HG02798 (cell line): Measurements from ENCODE around the gene FGF14.

Source experiments
- ATAC-seq: cut with Tn5 transposase; IDR thresholded peaks from one replicate; pipeline ENCODE4 v1.9.1; 2021; ENCODE audit warnings: mild to moderate bottlenecking; ENCODE audit not compliant: unreplicated experiment, poor library complexity

Gene FGF14

GRCh38 chr13:102208347-102208746 lies 193.5 kb downstream of the FGF14 start:
- no peak for ATAC-seq

GRCh38 chr13:102207680-102208342 lies 194.0 kb downstream of the FGF14 start:
- no peak for ATAC-seq

- no peak for ATAC-seq
These were observed 198.1 kb downstream of the FGF14 start for GRCh38 chr13:102203718-102204117.

DNA sequence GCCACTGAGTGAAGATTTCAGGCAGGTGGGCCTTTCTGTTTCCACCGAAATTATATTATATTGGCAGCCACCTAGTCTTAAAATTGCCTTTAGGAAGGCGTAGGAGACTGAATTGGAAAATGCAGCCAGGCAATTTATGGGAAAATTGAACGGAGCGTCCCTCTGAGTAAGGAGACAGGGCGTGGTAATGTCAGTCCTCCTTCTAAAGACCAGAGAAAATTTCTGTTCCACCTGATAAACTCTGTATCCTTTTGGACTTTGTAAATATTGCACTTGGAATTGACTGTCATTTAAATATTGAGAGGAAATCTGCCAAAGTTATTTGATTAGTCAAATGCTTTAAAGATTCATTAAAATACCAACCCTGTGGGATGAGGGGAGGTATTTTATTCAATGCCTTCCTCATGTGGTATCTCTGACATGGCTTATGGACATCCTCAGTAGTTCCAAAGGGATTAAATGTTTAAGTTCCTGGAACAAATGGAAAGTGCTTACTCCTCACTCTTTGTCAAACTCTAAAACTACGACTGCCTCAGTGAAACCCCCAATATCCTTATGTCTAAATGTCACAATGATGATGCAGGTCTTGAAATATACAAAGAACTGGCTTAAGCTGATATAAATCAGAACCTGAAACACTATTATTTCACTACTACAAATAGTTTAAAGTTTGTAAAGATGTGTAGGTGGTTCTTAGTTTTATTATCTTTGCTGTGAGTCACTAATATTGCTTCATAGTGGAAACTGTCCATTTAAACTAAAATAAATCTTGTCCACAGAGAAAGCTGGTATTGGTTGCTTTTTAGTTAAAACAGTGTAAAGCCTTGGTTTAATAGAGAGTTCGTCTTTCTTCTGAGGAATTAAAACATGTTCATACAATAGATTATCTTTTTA lies 203.2 kb downstream of the FGF14 start:
- no peak for ATAC-seq

DNA sequence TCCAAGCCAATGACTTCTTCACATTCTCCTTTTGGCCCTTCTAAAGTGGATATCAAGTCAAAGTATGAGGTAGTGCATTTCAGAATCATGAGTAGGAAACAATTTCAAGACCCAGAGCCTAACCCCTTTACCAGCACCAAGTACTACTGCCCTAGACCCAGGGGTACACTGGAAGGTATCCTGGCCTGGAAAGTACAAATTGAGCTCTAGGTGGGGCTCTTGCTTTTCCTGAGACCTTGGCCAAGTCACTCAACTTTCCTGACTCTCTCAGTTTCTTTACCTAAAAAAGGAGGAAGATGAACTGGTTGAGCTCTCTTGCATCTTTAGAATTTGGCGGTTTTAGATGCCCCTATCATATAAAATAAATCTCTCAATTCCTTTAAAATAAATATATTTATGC lies 204.7 kb downstream of the FGF14 start:
- no peak for ATAC-seq

DNA sequence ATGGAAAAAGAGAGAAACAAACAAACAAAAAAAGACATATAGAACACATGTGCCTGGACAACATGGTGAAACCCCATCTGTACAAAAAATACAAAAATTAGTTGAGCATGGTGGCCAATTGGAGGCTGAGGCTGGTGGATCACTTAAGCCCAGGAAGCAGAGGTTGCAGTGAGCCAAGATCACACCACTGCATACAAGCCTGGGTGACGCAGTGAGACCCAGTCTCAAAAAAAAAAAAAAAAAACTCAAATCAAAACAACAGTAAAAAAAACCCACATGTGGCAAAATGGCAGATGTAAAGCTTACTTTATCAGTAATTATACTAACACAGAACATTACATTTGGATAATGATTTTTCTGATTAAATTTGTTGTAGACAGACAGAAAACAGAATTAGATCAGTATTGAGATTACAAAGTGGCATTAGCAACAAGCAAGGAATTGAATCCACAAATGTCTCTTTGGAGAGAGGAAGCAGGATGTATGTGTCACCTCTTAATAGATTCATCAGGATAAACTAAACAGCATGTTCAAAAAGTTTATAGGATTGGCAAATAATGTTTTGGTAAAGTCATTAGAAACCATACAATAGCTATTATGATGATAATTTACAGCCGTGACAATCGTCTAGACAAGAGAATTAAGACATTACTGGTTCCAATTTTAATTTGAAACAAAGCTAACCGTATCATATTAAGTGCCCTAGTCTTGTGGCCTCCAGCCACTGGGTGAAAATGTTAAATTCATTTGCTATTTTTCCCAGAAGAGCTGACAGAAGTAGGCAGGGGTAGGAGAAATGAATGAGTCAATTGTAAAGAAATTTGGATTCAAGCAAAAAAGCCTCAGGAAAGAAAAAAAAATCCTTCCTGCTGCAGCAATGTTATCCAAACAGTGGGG lies 206.0 kb downstream of the FGF14 start:
- ATAC-seq: no peak

DNA sequence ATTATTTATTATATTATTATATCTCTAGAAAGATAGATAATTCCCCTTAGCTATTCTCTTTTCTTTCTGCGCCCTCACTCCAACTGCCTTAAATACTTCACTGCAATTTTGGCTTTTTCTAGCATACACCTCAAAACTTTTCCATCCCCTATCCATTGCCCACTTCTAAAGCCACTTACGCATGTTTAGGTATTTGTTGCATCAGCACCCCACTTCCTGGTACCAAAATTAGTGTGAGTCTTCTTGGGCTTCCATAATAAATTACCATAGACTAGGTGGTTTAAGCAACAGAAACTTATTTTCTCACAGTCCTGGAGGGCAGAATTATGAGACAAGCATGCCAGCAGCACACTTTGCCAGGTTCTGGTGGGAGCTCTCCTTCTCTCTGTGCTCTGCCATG lies 209.0 kb downstream of the FGF14 start:
- no peak for ATAC-seq

DNA sequence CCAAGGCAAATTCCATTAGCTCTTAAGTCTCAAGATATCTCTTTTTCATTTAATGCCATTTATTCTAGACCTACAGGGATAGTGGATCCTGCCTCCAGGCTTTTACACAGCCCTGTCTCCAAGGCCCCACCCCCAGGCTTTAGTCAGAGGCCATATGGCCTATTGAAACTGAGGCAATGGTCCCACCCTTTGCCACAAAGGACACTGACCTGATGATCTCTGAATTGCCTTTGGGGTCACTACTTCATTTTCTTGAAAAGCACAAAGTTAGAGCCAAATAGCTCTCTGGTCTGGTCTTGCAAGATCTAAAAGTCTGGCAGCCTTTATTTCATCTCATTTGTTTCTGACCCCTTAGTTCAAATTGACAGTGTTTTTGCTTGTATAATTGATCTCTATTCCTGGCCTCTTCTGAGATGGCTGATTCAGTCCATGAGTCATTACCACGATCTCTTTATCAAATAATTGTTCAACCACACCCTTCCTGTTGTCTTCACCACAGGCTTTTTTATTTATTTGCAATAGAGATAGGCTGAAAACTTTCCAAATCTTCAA lies 209.8 kb downstream of the FGF14 start:
- ATAC-seq: no peak

- ATAC-seq: no peak
These were observed 210.9 kb downstream of the FGF14 start for GRCh38 chr13:102190930-102191329.

GRCh38 chr13:102187313-102187712 lies 214.5 kb downstream of the FGF14 start:
- no peak for ATAC-seq

DNA sequence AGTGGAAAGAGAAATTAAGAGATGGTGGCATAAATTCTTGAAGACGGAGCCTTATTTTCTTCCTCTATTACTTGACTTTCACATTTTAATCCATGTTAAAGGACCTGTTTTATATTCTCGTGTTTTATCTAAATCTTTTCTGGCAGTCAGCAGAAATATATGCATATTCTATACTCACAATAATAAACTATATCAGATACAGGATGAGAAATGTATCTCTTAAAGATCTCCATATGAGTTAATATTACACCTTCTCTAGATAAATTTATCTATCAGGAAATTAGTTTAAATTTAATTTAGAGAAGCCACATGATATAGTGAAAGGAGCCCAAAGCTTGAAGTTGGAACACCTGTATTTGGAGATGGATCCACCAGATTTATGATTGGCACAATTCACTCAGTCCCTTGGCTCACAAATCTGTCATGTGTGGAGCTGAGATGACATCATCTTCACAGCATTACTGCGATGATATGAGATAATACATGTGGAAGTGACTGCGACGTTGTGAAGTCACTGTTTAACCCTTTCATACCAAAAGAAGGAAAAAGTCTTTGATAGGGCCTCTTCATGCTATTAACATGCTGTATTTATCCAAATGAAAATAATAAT lies 216.4 kb downstream of the FGF14 start:
- no peak for ATAC-seq

- no peak for ATAC-seq
These were observed 218.2 kb downstream of the FGF14 start for GRCh38 chr13:102183509-102184182.

DNA sequence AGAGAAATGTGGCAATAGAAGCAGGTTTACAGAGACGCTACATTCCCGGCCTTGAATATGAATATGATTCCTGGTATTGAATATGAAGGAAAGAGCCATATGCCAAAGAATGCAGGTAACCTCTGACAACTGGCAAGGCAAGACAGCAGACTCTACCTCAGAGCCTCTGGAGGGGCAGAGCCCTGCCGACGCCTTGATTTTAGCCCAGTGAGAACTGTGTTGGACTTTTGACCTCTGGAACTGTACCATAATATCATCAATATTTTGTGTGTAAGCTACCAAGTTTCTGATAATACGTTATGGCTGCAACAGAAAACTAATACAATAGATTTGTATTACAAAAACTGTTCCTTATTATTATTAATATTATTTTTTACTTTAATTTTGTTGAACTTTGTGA lies 219.7 kb downstream of the FGF14 start:
- ATAC-seq: no peak

DNA sequence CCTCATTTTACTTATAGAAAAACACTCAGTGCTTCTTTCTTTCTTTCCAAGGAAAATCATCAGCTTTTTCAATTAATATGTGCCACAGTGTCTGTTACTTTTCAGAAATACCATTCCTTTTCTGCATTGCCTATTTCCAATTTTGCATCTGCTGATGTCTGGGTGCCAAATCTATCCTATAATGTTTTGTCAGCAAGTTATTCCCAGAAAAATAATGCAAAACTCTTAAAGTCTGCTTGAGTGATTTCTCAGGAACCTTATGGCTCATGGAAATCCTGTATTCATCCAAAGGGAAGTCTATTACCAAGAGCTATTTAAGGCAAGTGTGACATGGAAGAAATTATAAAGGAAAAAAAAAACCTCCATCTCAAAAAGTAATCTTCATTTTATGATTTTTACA lies 224.4 kb downstream of the FGF14 start:
- no peak for ATAC-seq

DNA sequence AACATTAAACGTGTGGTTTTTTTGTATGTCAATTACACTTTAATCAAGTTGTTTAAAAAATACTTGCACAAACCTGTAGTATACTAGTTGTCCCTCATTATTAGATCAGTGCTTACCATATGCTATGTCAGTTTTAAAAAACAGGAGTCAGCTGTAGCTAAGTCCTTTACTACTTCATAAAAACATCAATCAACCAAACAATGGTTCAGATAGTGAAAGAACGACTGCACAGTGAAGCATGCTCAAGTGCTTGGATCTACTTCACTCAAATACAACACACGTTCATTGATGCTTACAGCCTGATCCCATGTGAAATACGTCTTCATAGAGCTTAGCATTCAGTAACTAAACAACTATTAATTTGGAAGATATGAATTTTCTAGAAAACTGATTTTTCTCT lies 225.0 kb downstream of the FGF14 start:
- no peak for ATAC-seq

DNA sequence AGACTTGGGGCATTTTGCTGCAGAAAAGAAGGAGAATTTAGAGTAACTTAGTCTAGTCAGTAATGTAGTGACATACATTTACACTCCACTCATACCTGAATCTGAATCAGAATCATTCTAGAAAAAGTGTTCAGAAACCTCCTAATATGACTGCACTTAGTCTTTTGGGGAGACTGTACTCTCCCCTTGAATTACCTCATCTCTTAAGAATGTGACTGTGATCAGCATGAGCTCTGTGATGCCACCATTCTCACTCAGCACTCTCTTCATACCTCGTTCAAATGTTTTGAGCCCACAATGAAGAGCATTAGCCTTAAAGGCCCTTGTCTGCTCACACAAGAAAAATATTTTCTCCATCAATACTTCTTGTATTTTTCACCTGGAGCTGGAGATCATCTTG lies 229.4 kb downstream of the FGF14 start:
- no peak for ATAC-seq

DNA sequence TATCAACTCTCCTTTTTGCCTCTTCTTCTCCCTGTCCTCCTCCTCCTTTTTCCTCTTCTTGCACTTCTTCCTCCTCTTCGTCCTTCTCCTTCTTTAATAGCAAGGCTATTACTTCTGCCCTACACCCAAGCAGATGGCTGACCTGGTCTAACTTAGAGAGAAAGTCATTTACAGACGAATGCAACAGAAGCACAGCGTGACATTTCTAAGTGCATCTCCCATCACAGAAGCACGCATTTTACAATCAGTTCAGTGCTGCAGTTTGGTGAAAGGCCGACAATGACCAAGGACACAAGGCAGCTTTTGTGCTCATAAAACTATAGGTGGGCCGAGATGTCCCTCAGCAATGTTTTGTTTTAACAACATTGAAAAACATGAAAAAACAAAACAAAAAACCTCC lies 231.5 kb downstream of the FGF14 start:
- no peak for ATAC-seq

DNA sequence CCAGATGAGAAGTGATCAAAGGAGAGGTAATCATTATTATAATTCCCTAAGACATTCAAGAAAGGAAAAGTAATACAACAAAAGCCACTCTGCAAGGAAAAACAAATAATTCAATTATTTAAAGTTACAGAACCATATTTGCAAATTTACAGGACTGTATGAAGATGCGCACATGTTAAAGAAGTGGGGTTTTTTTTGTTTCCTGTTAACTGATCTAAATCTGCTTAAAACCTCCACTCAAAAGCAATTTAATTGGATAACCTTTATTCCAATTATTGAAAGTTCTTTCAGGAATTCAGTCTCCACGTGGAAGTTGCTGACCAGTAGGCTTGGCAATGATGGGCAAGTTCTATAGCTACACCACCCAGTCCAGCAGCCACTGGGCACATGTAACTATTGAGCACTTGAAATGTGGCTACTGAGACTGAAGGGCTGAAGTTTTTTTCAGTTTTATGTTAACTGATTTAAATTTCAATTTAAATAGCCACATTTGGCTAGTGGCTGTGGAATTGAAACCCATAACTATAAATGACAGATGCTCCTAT lies 232.3 kb downstream of the FGF14 start:
- ATAC-seq: no peak

GRCh38 chr13:102152790-102153189 lies 249.1 kb downstream of the FGF14 start:
- no peak for ATAC-seq
